SK-N-SH (cell line): ENCODE data around the gene DOHH. TPM values are rescaled to one million over a fixed set of nuclear protein-coding genes. Genes with fewer than 3 reads are reported as not detected.

Source experiments
- CTCF ChIA-PET: fragments of 300-600, 350-600 bp; formaldehyde crosslinking; extraction: SDS; loops from one replicate; lab custom pipeline; 2021; lab: Yijun Ruan, JAX
- POLR2A ChIA-PET: fragments of 350-600 bp; sonication (Branson Sonifier 250); formaldehyde crosslinking; extraction: SDS; loops from one replicate; lab custom pipeline; 2020; ENCODE audit warnings: antibody characterized with exemption, inconsistent platforms; lab: Yijun Ruan, JAX
- DNase-seq: peaks from one replicate; pipeline ENCODE4 v3.0.0; 2012
- H2AFZ ChIP-seq: fragments of 200-600 bp; sonication (generic); 2 replicates; pipeline ENCODE4 v1.8.1; 2016; ENCODE audit warnings: antibody characterized with exemption, mild to moderate bottlenecking, low read depth
- H3F3A ChIP-seq: fragments of 200-600 bp; sonication (generic); replicated peaks from 2 replicates; pipeline ENCODE3; 2016; ENCODE audit warnings: antibody characterized with exemption, mild to moderate bottlenecking; ENCODE audit not compliant: insufficient read depth
- H3K27ac ChIP-seq, 2 experiments: fragments of 200-500 bp in 1 of 2; fragments of 200-600 bp in 1 of 2; sonication (Bioruptor generic) in 1 of 2; sonication (generic), shearing (Covaris generic) in 1 of 2; 2 replicates each; pipeline versions ENCODE4 v1.5.1 to v1.6.1; 2014 to 2016; ENCODE audit warnings: low read depth in 2 of 2, inconsistent platforms in 1 of 2, low read length in 1 of 2, mild to moderate bottlenecking in 1 of 2, mixed read lengths in 1 of 2
- H3K27me3 ChIP-seq: fragments of 200-600 bp; sonication (generic), shearing (Covaris generic); 2 replicates; pipeline ENCODE4 v1.6.1; 2016; ENCODE audit warnings: mixed run types; ENCODE audit not compliant: insufficient read depth
- H3K36me3 ChIP-seq, 2 experiments: fragments of 200-500 bp in 1 of 2; fragments of 200-600 bp in 1 of 2; sonication (Bioruptor generic) in 1 of 2; sonication (generic) in 1 of 2; replicated peaks in 1 of 2; 2 replicates each; pipeline versions ENCODE3 to v1.5.1; 2014 to 2016; ENCODE audit warnings: low read length in 1 of 2, mild to moderate bottlenecking in 1 of 2; ENCODE audit not compliant: insufficient read depth in 2 of 2, control insufficient read depth in 1 of 2
- H3K4me1 ChIP-seq, 2 experiments: fragments of 200-500 bp in 1 of 2; fragments of 200-600 bp in 1 of 2; sonication (Bioruptor generic) in 1 of 2; sonication (generic), shearing (Covaris generic) in 1 of 2; 2 replicates each; pipeline versions ENCODE4 v1.5.1 to v1.6.1; 2014 to 2016; ENCODE audit warnings: low read depth in 1 of 2, low read length in 1 of 2, mixed run types in 1 of 2; ENCODE audit not compliant: insufficient read depth in 2 of 2, control insufficient read depth in 1 of 2
- H3K4me2 ChIP-seq: fragments of 200-600 bp; sonication (generic), shearing (Covaris generic); 2 replicates; pipeline ENCODE4 v1.6.1; 2017; ENCODE audit warnings: mixed run types
- H3K4me3 ChIP-seq, 2 experiments: fragments of 200-500 bp in 1 of 2; fragments of 200-600 bp in 1 of 2; sonication (Bioruptor generic) in 1 of 2; sonication (generic), shearing (Covaris generic) in 1 of 2; 2 replicates each; pipeline versions ENCODE4 v1.5.1 to v1.8.1; 2014 to 2016; ENCODE audit warnings: low read depth in 2 of 2, inconsistent platforms in 1 of 2, low read length in 1 of 2, mild to moderate bottlenecking in 1 of 2, mixed read lengths in 1 of 2, moderate library complexity in 1 of 2
- H3K79me2 ChIP-seq: fragments of 200-600 bp; sonication (generic); 2 replicates; pipeline ENCODE4 v1.8.1; 2017; ENCODE audit warnings: mild to moderate bottlenecking; ENCODE audit not compliant: insufficient read depth
- H3K9ac ChIP-seq: fragments of 200-600 bp; sonication (generic); 2 replicates; pipeline ENCODE4 v1.6.1; 2017; ENCODE audit warnings: mixed run types
- H3K9me2 ChIP-seq: fragments of 200-600 bp; sonication (generic); 2 replicates; pipeline ENCODE4 v1.6.1; 2017; ENCODE audit warnings: mixed run types
- H3K9me3 ChIP-seq: fragments of 200-600 bp; sonication (generic); 2 replicates; pipeline ENCODE4 v1.6.1; 2017; ENCODE audit warnings: mixed run types, mild to moderate bottlenecking, moderate library complexity
- H4K20me1 ChIP-seq: fragments of 200-600 bp; sonication (generic); 2 replicates; pipeline ENCODE4 v1.6.1; 2017; ENCODE audit warnings: mild to moderate bottlenecking, mixed run types; ENCODE audit not compliant: insufficient read depth
- ELF1 ChIP-seq: IDR thresholded peaks from 2 replicates; pipeline ENCODE4 v1.4.0; 2012
- FOSL2 ChIP-seq: IDR thresholded peaks from 2 replicates; pipeline ENCODE4 v1.4.0; 2012; ENCODE audit warnings: low read depth, mild to moderate bottlenecking, moderate library complexity, borderline replicate concordance
- FOXJ3 ChIP-seq: sonication (generic); formaldehyde crosslinking; IDR thresholded peaks from 2 replicates; pipeline ENCODE4 v1.5.1; 2020; ENCODE audit warnings: mild to moderate bottlenecking, missing genetic modification reagents
- FOXM1 ChIP-seq: IDR thresholded peaks from 2 replicates; pipeline ENCODE4 v1.4.0; 2012; ENCODE audit warnings: low read depth, mild to moderate bottlenecking
- JUND ChIP-seq: IDR thresholded peaks from 2 replicates; pipeline ENCODE4 v1.4.0; 2012
- MXI1 ChIP-seq: IDR thresholded peaks from 2 replicates; pipeline ENCODE4 v1.6.1; 2012; ENCODE audit warnings: mild to moderate bottlenecking, low read depth, low read length, improper control_type of control experiment
- NFIC ChIP-seq: IDR thresholded peaks from 2 replicates; pipeline ENCODE4 v1.4.0; 2012; ENCODE audit warnings: borderline replicate concordance
- POLR2AphosphoS5 ChIP-seq: IDR thresholded peaks from 2 replicates; pipeline ENCODE4 v1.6.1; 2012; ENCODE audit warnings: low read depth, low read length
- RAD21 ChIP-seq: IDR thresholded peaks from 2 replicates; pipeline ENCODE4 v1.6.1; 2012; ENCODE audit warnings: mild to moderate bottlenecking, low read length
- SIN3A ChIP-seq: IDR thresholded peaks from 2 replicates; pipeline ENCODE4 v1.6.1; 2012; ENCODE audit warnings: low read depth, mild to moderate bottlenecking, low read length, moderate library complexity, borderline replicate concordance
- TAF1 ChIP-seq: IDR thresholded peaks from 2 replicates; pipeline ENCODE4 v1.6.1; 2012; ENCODE audit warnings: low read depth, mild to moderate bottlenecking, low read length, moderate library complexity, borderline replicate concordance
- WGBS: methylation state at CpG from one replicate; pipeline ENCODE4 v1.1.6; 2017; ENCODE audit warnings: low lambda C conversion rate; 5-methylcytosine and 5-hydroxymethylcytosine counted together
- polyA plus RNA-seq, 3 experiments: library from polyadenylated mRNA; depleted of rRNA; stranded (reverse); fragments of >200 nt; gene quantifications; 2 replicates each; pipeline ENCODE4 v1.2.3, GENCODE V29; 2012
- TF ChIP-seq, protein P1 (sequence below): IDR thresholded peaks from 2 replicates; pipeline ENCODE4 v1.6.1; 2012; ENCODE audit warnings: mild to moderate bottlenecking, low read depth, low read length, moderate library complexity
- TF ChIP-seq, protein P2 (sequence below): fragments of 150-350 bp; IDR thresholded peaks from 2 replicates; pipeline ENCODE4 v1.6.1; 2017; ENCODE audit warnings: antibody characterized with exemption, low read length, low read depth, borderline replicate concordance
- TF ChIP-seq, protein P3 (sequence below): IDR thresholded peaks from 2 replicates; pipeline ENCODE4; 2012
- TF ChIP-seq, protein P4 (sequence below): IDR thresholded peaks from 2 replicates; pipeline ENCODE4 v1.4.0; 2012; ENCODE audit warnings: low read depth, borderline replicate concordance
- TF ChIP-seq, protein P5 (sequence below): fragments of 150-350 bp; IDR thresholded peaks from 2 replicates; pipeline ENCODE4 v1.6.1; 2016; ENCODE audit warnings: mild to moderate bottlenecking, low read depth, low read length

DOHH gene
- polyA plus RNA-seq, 1 of the 3 experiments (the other 2 are of a cell fraction) = 14.3 TPM

DNA sequence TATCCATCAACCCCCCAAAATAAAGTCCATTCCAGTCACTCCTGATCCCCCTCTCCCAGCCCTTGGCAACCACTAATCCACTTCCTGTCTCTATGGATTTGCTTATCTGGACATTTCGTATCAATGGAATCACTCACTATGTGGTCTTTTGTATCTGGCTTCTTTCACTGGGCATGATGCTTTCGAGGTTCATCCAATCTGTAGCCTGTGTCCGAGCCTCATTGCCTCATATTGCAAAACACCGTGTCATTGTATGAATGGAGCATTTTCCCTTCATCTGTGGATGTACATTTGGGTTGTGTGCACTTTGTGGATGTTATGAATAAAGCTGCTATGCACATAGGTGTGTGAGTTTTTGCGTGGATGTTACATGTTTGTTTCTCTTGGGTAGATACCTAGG, 4.3 kb upstream of the DOHH start:
- DNase-seq = no peak
- WGBS = 90% methylated on average over 5 of the region's 5 CpGs
- Histone ChIP-seq H2AFZ (no peak overlapping the region), H3K4me3 (no peak overlapping the region), H3K9me2 (no peaks in the 10 kb centered on the region), H3K9ac (no peak overlapping the region), H4K20me1 (peaks cover 21% of the 10 kb centered on the region), H3K4me2 (peak overlapping the region; percentile 98; the same call in 1 of the 2 replicates), H3K36me3 (no peaks in the 10 kb centered on the region), H3K9me3 (no peaks in the 10 kb centered on the region), H3K27ac (no peak overlapping the region), H3K27me3 (no peaks in the 10 kb centered on the region), H3K4me1 (peaks cover 11 to 13% of the 10 kb centered on the region in 2 experiments; a peak in 2 of 4 replicates), H3K79me2 (peaks cover 43% of the 10 kb centered on the region), H3F3A (peaks cover 20% of the 10 kb centered on the region)
- TF ChIP-seq RAD21 (no peak), ELF1 (no peak), SIN3A (no peak), FOSL2 (no peak), MXI1 (no peak), JUND (no peak), NFIC (no peak), FOXJ3 (no peak), TAF1 (no peak), FOXM1 (no peak), POLR2AphosphoS5 (no peak)
- TF ChIP-seq, protein P1, sequence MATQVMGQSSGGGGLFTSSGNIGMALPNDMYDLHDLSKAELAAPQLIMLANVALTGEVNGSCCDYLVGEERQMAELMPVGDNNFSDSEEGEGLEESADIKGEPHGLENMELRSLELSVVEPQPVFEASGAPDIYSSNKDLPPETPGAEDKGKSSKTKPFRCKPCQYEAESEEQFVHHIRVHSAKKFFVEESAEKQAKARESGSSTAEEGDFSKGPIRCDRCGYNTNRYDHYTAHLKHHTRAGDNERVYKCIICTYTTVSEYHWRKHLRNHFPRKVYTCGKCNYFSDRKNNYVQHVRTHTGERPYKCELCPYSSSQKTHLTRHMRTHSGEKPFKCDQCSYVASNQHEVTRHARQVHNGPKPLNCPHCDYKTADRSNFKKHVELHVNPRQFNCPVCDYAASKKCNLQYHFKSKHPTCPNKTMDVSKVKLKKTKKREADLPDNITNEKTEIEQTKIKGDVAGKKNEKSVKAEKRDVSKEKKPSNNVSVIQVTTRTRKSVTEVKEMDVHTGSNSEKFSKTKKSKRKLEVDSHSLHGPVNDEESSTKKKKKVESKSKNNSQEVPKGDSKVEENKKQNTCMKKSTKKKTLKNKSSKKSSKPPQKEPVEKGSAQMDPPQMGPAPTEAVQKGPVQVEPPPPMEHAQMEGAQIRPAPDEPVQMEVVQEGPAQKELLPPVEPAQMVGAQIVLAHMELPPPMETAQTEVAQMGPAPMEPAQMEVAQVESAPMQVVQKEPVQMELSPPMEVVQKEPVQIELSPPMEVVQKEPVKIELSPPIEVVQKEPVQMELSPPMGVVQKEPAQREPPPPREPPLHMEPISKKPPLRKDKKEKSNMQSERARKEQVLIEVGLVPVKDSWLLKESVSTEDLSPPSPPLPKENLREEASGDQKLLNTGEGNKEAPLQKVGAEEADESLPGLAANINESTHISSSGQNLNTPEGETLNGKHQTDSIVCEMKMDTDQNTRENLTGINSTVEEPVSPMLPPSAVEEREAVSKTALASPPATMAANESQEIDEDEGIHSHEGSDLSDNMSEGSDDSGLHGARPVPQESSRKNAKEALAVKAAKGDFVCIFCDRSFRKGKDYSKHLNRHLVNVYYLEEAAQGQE = no peak
- TF ChIP-seq, protein P2, sequence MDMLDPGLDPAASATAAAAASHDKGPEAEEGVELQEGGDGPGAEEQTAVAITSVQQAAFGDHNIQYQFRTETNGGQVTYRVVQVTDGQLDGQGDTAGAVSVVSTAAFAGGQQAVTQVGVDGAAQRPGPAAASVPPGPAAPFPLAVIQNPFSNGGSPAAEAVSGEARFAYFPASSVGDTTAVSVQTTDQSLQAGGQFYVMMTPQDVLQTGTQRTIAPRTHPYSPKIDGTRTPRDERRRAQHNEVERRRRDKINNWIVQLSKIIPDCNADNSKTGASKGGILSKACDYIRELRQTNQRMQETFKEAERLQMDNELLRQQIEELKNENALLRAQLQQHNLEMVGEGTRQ = no peak
- TF ChIP-seq, protein P3, sequence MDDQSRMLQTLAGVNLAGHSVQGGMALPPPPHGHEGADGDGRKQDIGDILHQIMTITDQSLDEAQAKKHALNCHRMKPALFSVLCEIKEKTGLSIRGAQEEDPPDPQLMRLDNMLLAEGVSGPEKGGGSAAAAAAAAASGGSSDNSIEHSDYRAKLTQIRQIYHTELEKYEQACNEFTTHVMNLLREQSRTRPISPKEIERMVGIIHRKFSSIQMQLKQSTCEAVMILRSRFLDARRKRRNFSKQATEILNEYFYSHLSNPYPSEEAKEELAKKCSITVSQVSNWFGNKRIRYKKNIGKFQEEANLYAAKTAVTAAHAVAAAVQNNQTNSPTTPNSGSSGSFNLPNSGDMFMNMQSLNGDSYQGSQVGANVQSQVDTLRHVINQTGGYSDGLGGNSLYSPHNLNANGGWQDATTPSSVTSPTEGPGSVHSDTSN = no peak
- TF ChIP-seq, protein P4, sequence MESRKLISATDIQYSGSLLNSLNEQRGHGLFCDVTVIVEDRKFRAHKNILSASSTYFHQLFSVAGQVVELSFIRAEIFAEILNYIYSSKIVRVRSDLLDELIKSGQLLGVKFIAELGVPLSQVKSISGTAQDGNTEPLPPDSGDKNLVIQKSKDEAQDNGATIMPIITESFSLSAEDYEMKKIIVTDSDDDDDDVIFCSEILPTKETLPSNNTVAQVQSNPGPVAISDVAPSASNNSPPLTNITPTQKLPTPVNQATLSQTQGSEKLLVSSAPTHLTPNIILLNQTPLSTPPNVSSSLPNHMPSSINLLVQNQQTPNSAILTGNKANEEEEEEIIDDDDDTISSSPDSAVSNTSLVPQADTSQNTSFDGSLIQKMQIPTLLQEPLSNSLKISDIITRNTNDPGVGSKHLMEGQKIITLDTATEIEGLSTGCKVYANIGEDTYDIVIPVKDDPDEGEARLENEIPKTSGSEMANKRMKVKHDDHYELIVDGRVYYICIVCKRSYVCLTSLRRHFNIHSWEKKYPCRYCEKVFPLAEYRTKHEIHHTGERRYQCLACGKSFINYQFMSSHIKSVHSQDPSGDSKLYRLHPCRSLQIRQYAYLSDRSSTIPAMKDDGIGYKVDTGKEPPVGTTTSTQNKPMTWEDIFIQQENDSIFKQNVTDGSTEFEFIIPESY = no peak
- TF ChIP-seq, protein P5, sequence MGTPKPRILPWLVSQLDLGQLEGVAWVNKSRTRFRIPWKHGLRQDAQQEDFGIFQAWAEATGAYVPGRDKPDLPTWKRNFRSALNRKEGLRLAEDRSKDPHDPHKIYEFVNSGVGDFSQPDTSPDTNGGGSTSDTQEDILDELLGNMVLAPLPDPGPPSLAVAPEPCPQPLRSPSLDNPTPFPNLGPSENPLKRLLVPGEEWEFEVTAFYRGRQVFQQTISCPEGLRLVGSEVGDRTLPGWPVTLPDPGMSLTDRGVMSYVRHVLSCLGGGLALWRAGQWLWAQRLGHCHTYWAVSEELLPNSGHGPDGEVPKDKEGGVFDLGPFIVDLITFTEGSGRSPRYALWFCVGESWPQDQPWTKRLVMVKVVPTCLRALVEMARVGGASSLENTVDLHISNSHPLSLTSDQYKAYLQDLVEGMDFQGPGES = no peak
- CTCF ChIA-PET = interaction anchor here (1.2 to 1.5 kb wide), 2 partner anchors 8 to 81 kb away, joined by 3 to 9 read pairs; partner anchors contain the start of gene GIPC3
- POLR2A ChIA-PET = no interaction called here
